B cell (primary cell): ENCODE data around the gene FAM120C.

Experiments
- EZH2 ChIP-seq: IDR thresholded peaks from 2 replicates; pipeline ENCODE4 v1.6.1; 2012; ENCODE audit warnings: borderline replicate concordance, low read depth, mild to moderate bottlenecking, moderate library complexity, low read length; ENCODE audit not compliant: insufficient read depth, poor library complexity, severe bottlenecking
- TF ChIP-seq, protein P1 (sequence below): fragments of 200-600 bp; IDR thresholded peaks from one replicate; pipeline ENCODE4 v1.8.0; 2022; ENCODE audit warnings: antibody characterized with exemption, mild to moderate bottlenecking

GRCh38 chrX:54166915-54167314, 16.1 kb downstream of the FAM120C start:
- TF ChIP-seq, protein P1, sequence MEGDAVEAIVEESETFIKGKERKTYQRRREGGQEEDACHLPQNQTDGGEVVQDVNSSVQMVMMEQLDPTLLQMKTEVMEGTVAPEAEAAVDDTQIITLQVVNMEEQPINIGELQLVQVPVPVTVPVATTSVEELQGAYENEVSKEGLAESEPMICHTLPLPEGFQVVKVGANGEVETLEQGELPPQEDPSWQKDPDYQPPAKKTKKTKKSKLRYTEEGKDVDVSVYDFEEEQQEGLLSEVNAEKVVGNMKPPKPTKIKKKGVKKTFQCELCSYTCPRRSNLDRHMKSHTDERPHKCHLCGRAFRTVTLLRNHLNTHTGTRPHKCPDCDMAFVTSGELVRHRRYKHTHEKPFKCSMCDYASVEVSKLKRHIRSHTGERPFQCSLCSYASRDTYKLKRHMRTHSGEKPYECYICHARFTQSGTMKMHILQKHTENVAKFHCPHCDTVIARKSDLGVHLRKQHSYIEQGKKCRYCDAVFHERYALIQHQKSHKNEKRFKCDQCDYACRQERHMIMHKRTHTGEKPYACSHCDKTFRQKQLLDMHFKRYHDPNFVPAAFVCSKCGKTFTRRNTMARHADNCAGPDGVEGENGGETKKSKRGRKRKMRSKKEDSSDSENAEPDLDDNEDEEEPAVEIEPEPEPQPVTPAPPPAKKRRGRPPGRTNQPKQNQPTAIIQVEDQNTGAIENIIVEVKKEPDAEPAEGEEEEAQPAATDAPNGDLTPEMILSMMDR: no peak
- no peak for TF ChIP-seq EZH2
